C1 segment of cervical spinal cord (tissue), 14 donors: ENCODE data around the gene IL12A.

Source experiments
- DNase-seq, 14 donors: peaks; one replicate each; lab custom pipeline; 2025; lab: John Stamatoyannopoulos, UW

Gene IL12A

GRCh38 chr3:159989973-159990846 lies 1.6 kb downstream of the IL12A start:
- no peak for DNase-seq

- DNase-seq = no peak
Measured at GRCh38 chr3:159991591-159991990, 3.0 kb downstream of the IL12A start.

- DNase-seq = no peak
Measured at GRCh38 chr3:159992589-159992988, 4.0 kb downstream of the IL12A start.

- no peak for DNase-seq
Measured at GRCh38 chr3:159994182-159994581, 5.5 kb downstream of the IL12A start.

- DNase-seq = no peak
Measured at GRCh38 chr3:159995091-159995490, 6.5 kb downstream of the IL12A start.

GRCh38 chr3:159996018-159996417 lies 7.4 kb downstream of the IL12A start:
- DNase-seq = no peak

- no peak for DNase-seq
Measured at GRCh38 chr3:159996959-159997358, 8.3 kb downstream of the IL12A start.

GRCh38 chr3:160001148-160001760 lies 12.6 kb downstream of the IL12A start:
- no peak for DNase-seq

- peak in 3 of 14 donors; percentile 3 to 38 (median 6) for DNase-seq
Measured at GRCh38 chr3:160001850-160002623, 13.4 kb downstream of the IL12A start.

GRCh38 chr3:160003520-160004128 lies 15.0 kb downstream of the IL12A start:
- DNase-seq = peak in 11 of 14 donors; percentile 7 to 76 (median 43)

GRCh38 chr3:160005004-160005403 lies 16.4 kb downstream of the IL12A start:
- DNase-seq = no peak

- DNase-seq = peak in 11 of 14 donors; percentile 7 to 39 (median 24)
Measured at GRCh38 chr3:160006282-160007163, 17.9 kb downstream of the IL12A start.

GRCh38 chr3:160008961-160009360 lies 20.3 kb downstream of the IL12A start:
- DNase-seq = no peak

GRCh38 chr3:160009525-160009924 lies 20.9 kb downstream of the IL12A start:
- DNase-seq = no peak

GRCh38 chr3:160010578-160010977 lies 21.9 kb downstream of the IL12A start:
- DNase-seq = no peak

GRCh38 chr3:160012108-160012507 lies 23.5 kb downstream of the IL12A start:
- no peak for DNase-seq

GRCh38 chr3:160016972-160017371 lies 28.3 kb downstream of the IL12A start:
- DNase-seq = no peak

GRCh38 chr3:160018959-160019358 lies 30.3 kb downstream of the IL12A start:
- no peak for DNase-seq

GRCh38 chr3:160020057-160020711 lies 31.5 kb downstream of the IL12A start:
- DNase-seq = no peak

GRCh38 chr3:160022068-160022467 lies 33.4 kb downstream of the IL12A start:
- no peak for DNase-seq
